NCI-H2171 (cell line): Measurements from ENCODE around the gene SULF2.

Experiments
- DNase-seq: peaks from one replicate; lab custom pipeline; 2025; lab: John Stamatoyannopoulos, UW

The SULF2 gene

GRCh38 chr20:47668313-47669151, 116.7 kb downstream of the SULF2 start:
- DNase-seq = no peak

- no peak for DNase-seq
Observed at GRCh38 chr20:47667531-47668312, 117.6 kb downstream of the SULF2 start.

GRCh38 chr20:47667086-47667485, 118.2 kb downstream of the SULF2 start:
- DNase-seq = no peak

- no peak for DNase-seq
Observed at GRCh38 chr20:47666304-47666703, 119.0 kb downstream of the SULF2 start.

GRCh38 chr20:47665221-47665991, 119.9 kb downstream of the SULF2 start:
- no peak for DNase-seq

- DNase-seq = no peak
Observed at GRCh38 chr20:47664744-47665143, 120.5 kb downstream of the SULF2 start.

- DNase-seq = no peak
Observed at GRCh38 chr20:47664068-47664437, 121.2 kb downstream of the SULF2 start.

GRCh38 chr20:47663354-47664067, 121.8 kb downstream of the SULF2 start:
- peak; percentile 61 for DNase-seq

- DNase-seq = no peak
Observed at GRCh38 chr20:47662483-47663353, 122.6 kb downstream of the SULF2 start.

- DNase-seq = no peak
Observed at GRCh38 chr20:47661714-47662113, 123.6 kb downstream of the SULF2 start.

GRCh38 chr20:47660983-47661700, 124.1 kb downstream of the SULF2 start:
- no peak for DNase-seq

- no peak for DNase-seq
Observed at GRCh38 chr20:47660602-47660905, 124.7 kb downstream of the SULF2 start.

- no peak for DNase-seq
Observed at GRCh38 chr20:47659904-47660601, 125.2 kb downstream of the SULF2 start.

GRCh38 chr20:47656318-47656717, 129.0 kb downstream of the SULF2 start:
- DNase-seq = no peak

GRCh38 chr20:47655635-47656034, 129.6 kb downstream of the SULF2 start:
- no peak for DNase-seq

- DNase-seq = no peak
Observed at GRCh38 chr20:47654370-47654769, 130.9 kb downstream of the SULF2 start.

- DNase-seq = no peak
Observed at GRCh38 chr20:47653869-47654268, 131.4 kb downstream of the SULF2 start.

GRCh38 chr20:47652794-47653193, 132.5 kb downstream of the SULF2 start:
- DNase-seq = no peak

- no peak for DNase-seq
Observed at GRCh38 chr20:47652301-47652700, 133.0 kb downstream of the SULF2 start.

GRCh38 chr20:47648943-47649342, 136.3 kb downstream of the SULF2 start:
- DNase-seq = no peak
